ENCODE measurements around the gene CACNA1C.

Gene CACNA1C

DNA sequence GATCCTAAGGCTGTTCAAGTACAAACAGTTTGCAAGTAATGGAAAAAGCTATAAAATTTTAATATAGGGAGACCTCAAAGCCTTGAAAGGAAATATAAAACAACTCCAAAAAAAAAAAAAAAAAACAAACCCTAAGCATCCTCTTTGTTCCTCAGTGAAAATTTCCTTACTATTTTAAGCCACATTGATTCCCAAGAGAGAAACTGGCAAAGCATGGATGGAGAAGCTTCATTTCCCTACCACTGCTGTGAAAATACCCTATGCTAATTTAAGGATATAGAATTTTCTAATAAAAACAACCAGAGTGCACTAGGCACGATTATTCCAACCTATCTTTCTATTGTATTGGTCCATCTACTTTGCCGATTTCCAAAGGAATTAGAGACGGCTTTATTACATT, 283.1 kb downstream of the CACNA1C start:
- no peaks in the 10 kb centered on the region for H3K27me3 ChIP-seq (replicated peaks; ENCODE audit: control insufficient read depth, insufficient read depth, low read length)
- H3K9ac ChIP-seq (ENCODE audit: low read length): peak overlapping the region; percentile 82
- H3K4me3 ChIP-seq (ENCODE audit: low read length): peak overlapping the region; percentile 43
- DNase-seq (ENCODE audit: low read depth): no peak
- H3K4me1 ChIP-seq (ENCODE audit: control insufficient read depth, insufficient read depth, low read length): peaks cover 88% of the 10 kb centered on the region
- no peaks in the 10 kb centered on the region for H3K36me3 ChIP-seq (ENCODE audit: control insufficient read depth, insufficient read depth, low read length, severe bottlenecking)
- H3K9me3 ChIP-seq (ENCODE audit: control insufficient read depth, low read length): no peaks in the 10 kb centered on the region

- peaks cover 93% of the 10 kb centered on the region for H3K4me1 ChIP-seq (ENCODE audit: control insufficient read depth, insufficient read depth, low read length)
- no peaks in the 10 kb centered on the region for H3K36me3 ChIP-seq (ENCODE audit: control insufficient read depth, insufficient read depth, low read length, severe bottlenecking)
- no peaks in the 10 kb centered on the region for H3K27me3 ChIP-seq (replicated peaks; ENCODE audit: control insufficient read depth, insufficient read depth, low read length)
- DNase-seq (ENCODE audit: low read depth): peak; percentile 97
- H3K4me3 ChIP-seq (ENCODE audit: low read length): peak overlapping the region; percentile 43
- H3K9ac ChIP-seq (ENCODE audit: low read length): peak overlapping the region; percentile 82
- no peaks in the 10 kb centered on the region for H3K9me3 ChIP-seq (ENCODE audit: control insufficient read depth, low read length)
Observed at GRCh38 chr12:2336409-2336829, 283.6 kb downstream of the CACNA1C start.

GRCh38 chr12:2337031-2338010, 284.5 kb downstream of the CACNA1C start:
- no peaks in the 10 kb centered on the region for H3K36me3 ChIP-seq (ENCODE audit: control insufficient read depth, insufficient read depth, low read length, severe bottlenecking)
- no peak for DNase-seq (ENCODE audit: low read depth)
- H3K4me1 ChIP-seq (ENCODE audit: control insufficient read depth, insufficient read depth, low read length): peaks cover 96% of the 10 kb centered on the region

DNA sequence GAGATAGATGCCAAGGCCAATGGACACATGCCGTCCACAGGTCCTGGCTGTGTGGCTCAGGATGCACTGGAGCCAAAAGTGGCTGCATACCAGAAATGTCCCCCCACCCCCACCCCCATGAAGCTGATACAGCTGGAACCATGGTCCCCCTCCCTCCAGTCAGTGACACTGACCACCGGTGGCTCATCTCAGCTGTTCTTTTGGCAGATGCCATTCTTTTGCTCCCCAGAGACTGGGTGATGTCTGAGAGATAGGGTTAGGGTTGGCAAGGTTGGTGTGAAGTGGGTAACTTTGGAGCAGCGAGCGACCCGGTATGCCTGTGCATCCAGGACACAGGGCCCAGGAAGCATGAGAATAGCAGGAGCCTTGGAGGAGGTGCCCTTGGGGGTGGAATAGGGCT, 285.6 kb downstream of the CACNA1C start:
- H3K9ac ChIP-seq (ENCODE audit: low read length): no peak overlapping the region
- no peaks in the 10 kb centered on the region for H3K9me3 ChIP-seq (ENCODE audit: control insufficient read depth, low read length)
- H3K4me3 ChIP-seq (ENCODE audit: low read length): no peak overlapping the region
- no peak for DNase-seq (ENCODE audit: low read depth)
- H3K4me1 ChIP-seq (ENCODE audit: control insufficient read depth, insufficient read depth, low read length): peaks cover 96% of the 10 kb centered on the region
- no peaks in the 10 kb centered on the region for H3K27me3 ChIP-seq (replicated peaks; ENCODE audit: control insufficient read depth, insufficient read depth, low read length)
- no peaks in the 10 kb centered on the region for H3K36me3 ChIP-seq (ENCODE audit: control insufficient read depth, insufficient read depth, low read length, severe bottlenecking)

More at GRCh38 chr12:2337031-2338010, 284.5 kb downstream of the CACNA1C start:
- Histone ChIP-seq H3K9me3 (ENCODE audit: control insufficient read depth, low read length) (no peaks in the 10 kb centered on the region), H3K9ac (ENCODE audit: low read length) (peak overlapping the region; percentile 82), H3K27me3 (replicated peaks; ENCODE audit: control insufficient read depth, insufficient read depth, low read length) (no peaks in the 10 kb centered on the region), H3K4me3 (ENCODE audit: low read length) (peak overlapping the region; percentile 43)

- no peaks in the 10 kb centered on the region for H3K36me3 ChIP-seq (ENCODE audit: control insufficient read depth, insufficient read depth, low read length, severe bottlenecking)
- no peak overlapping the region for H3K4me3 ChIP-seq (ENCODE audit: low read length)
- peaks cover 96% of the 10 kb centered on the region for H3K4me1 ChIP-seq (ENCODE audit: control insufficient read depth, insufficient read depth, low read length)
- H3K9ac ChIP-seq (ENCODE audit: low read length): no peak overlapping the region
- peak; percentile 67 for DNase-seq (ENCODE audit: low read depth)
- H3K27me3 ChIP-seq (replicated peaks; ENCODE audit: control insufficient read depth, insufficient read depth, low read length): no peaks in the 10 kb centered on the region
- no peaks in the 10 kb centered on the region for H3K9me3 ChIP-seq (ENCODE audit: control insufficient read depth, low read length)
Observed at GRCh38 chr12:2338991-2339431, 286.2 kb downstream of the CACNA1C start.

GRCh38 chr12:2341051-2341751, 288.4 kb downstream of the CACNA1C start:
- H3K36me3 ChIP-seq (ENCODE audit: control insufficient read depth, insufficient read depth, low read length, severe bottlenecking): no peaks in the 10 kb centered on the region
- H3K9ac ChIP-seq (ENCODE audit: low read length): peak overlapping the region; percentile 59
- H3K9me3 ChIP-seq (ENCODE audit: control insufficient read depth, low read length): no peaks in the 10 kb centered on the region
- no peak overlapping the region for H3K4me3 ChIP-seq (ENCODE audit: low read length)
- peaks cover 96% of the 10 kb centered on the region for H3K4me1 ChIP-seq (ENCODE audit: control insufficient read depth, insufficient read depth, low read length)
- DNase-seq (ENCODE audit: low read depth): no peak
- no peaks in the 10 kb centered on the region for H3K27me3 ChIP-seq (replicated peaks; ENCODE audit: control insufficient read depth, insufficient read depth, low read length)

DNA sequence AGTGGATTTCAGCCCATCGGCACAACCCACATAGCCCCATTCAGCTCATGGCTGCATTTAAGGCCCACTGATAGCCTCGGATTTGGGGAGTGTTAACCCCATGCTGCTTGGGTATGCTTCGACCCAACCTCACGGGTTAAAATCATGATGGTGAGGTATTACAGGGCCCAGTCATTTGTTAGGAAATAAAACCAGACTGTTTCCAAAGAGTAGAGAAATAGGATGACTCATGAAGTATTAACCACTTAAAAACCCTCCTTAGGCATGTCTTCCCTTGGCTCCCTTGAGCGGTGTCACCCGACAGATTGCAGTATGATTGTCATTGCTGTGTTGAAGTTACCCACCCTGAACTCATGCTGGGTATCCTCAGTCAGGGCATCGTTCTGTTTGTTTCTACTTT, 289.1 kb downstream of the CACNA1C start:
- Histone ChIP-seq H3K4me1 (ENCODE audit: control insufficient read depth, insufficient read depth, low read length) (peaks cover 96% of the 10 kb centered on the region), H3K9ac (ENCODE audit: low read length) (peak overlapping the region; percentile 59), H3K27me3 (replicated peaks; ENCODE audit: control insufficient read depth, insufficient read depth, low read length) (no peaks in the 10 kb centered on the region), H3K4me3 (ENCODE audit: low read length) (no peak overlapping the region), H3K9me3 (ENCODE audit: control insufficient read depth, low read length) (no peaks in the 10 kb centered on the region), H3K36me3 (ENCODE audit: control insufficient read depth, insufficient read depth, low read length, severe bottlenecking) (no peaks in the 10 kb centered on the region)
- DNase-seq (ENCODE audit: low read depth): peak; percentile 86

DNA sequence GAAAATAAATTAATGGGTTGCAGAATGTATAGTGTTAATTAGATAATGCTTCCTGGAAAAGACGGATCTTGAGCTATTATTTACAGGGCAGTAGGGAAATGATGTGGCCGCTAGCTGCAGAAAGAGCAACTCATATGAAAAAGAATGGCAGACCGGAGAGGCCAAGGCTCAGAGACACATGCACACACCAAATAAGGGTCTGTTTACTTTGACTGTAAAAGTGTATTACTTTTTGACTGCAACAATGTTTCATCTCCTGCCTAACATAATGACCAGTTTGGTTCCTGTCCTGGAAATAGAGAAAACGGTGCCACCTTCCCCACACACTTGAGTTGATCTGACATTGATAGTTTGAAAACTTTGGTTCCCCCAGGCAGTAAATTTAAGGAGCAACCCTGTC, 290.9 kb downstream of the CACNA1C start:
- peaks cover 81% of the 10 kb centered on the region for H3K4me1 ChIP-seq (ENCODE audit: control insufficient read depth, insufficient read depth, low read length)
- no peak overlapping the region for H3K4me3 ChIP-seq (ENCODE audit: low read length)
- H3K36me3 ChIP-seq (ENCODE audit: control insufficient read depth, insufficient read depth, low read length, severe bottlenecking): no peaks in the 10 kb centered on the region
- no peaks in the 10 kb centered on the region for H3K27me3 ChIP-seq (replicated peaks; ENCODE audit: control insufficient read depth, insufficient read depth, low read length)
- DNase-seq (ENCODE audit: low read depth): no peak
- peak overlapping the region; percentile 59 for H3K9ac ChIP-seq (ENCODE audit: low read length)
- no peaks in the 10 kb centered on the region for H3K9me3 ChIP-seq (ENCODE audit: control insufficient read depth, low read length)

GRCh38 chr12:2344476-2344875, 291.7 kb downstream of the CACNA1C start:
- H3K9me3 ChIP-seq (ENCODE audit: control insufficient read depth, low read length): no peaks in the 10 kb centered on the region

GRCh38 chr12:2344885-2345284, 292.1 kb downstream of the CACNA1C start:
- Histone ChIP-seq H3K9ac (ENCODE audit: low read length) (peak overlapping the region; percentile 29), H3K27me3 (replicated peaks; ENCODE audit: control insufficient read depth, insufficient read depth, low read length) (no peaks in the 10 kb centered on the region), H3K4me1 (ENCODE audit: control insufficient read depth, insufficient read depth, low read length) (peaks cover 69% of the 10 kb centered on the region), H3K4me3 (ENCODE audit: low read length) (no peak overlapping the region), H3K9me3 (ENCODE audit: control insufficient read depth, low read length) (no peaks in the 10 kb centered on the region), H3K36me3 (ENCODE audit: control insufficient read depth, insufficient read depth, low read length, severe bottlenecking) (no peaks in the 10 kb centered on the region)
- DNase-seq (ENCODE audit: low read depth): no peak

More at GRCh38 chr12:2344476-2344875, 291.7 kb downstream of the CACNA1C start:
- H3K4me1 ChIP-seq (ENCODE audit: control insufficient read depth, insufficient read depth, low read length): peaks cover 73% of the 10 kb centered on the region
- no peaks in the 10 kb centered on the region for H3K36me3 ChIP-seq (ENCODE audit: control insufficient read depth, insufficient read depth, low read length, severe bottlenecking)
- DNase-seq (ENCODE audit: low read depth): no peak
- peak overlapping the region; percentile 29 for H3K9ac ChIP-seq (ENCODE audit: low read length)
- no peak overlapping the region for H3K4me3 ChIP-seq (ENCODE audit: low read length)
- no peaks in the 10 kb centered on the region for H3K27me3 ChIP-seq (replicated peaks; ENCODE audit: control insufficient read depth, insufficient read depth, low read length)

GRCh38 chr12:2345902-2346301, 293.1 kb downstream of the CACNA1C start:
- Histone ChIP-seq H3K9me3 (ENCODE audit: control insufficient read depth, low read length) (no peaks in the 10 kb centered on the region), H3K4me1 (ENCODE audit: control insufficient read depth, insufficient read depth, low read length) (peaks cover 61% of the 10 kb centered on the region), H3K4me3 (ENCODE audit: low read length) (no peak overlapping the region), H3K9ac (ENCODE audit: low read length) (no peak overlapping the region), H3K36me3 (ENCODE audit: control insufficient read depth, insufficient read depth, low read length, severe bottlenecking) (no peaks in the 10 kb centered on the region), H3K27me3 (replicated peaks; ENCODE audit: control insufficient read depth, insufficient read depth, low read length) (no peaks in the 10 kb centered on the region)
- no peak for DNase-seq (ENCODE audit: low read depth)
